Neural crest cell (in vitro differentiated cells): ENCODE data around the gene BICDL2. TPM values are rescaled to one million over a fixed set of nuclear protein-coding genes. Genes with fewer than 3 reads are reported as not detected.
"Not testable (repeated sequence)": the region's sequence is repeated elsewhere in the genome, so short reads cannot be mapped to it uniquely, and the experiment has no call there.

Source experiments
- DNase-seq: peaks from one replicate; pipeline ENCODE4 v3.0.0; 2021; ENCODE audit warnings: low read depth, mixed read lengths, low spot score
- H3K27ac Mint-ChIP-seq: one replicate; pipeline ENCODE4 v1.8.0; 2021; ENCODE audit warnings: mild to moderate bottlenecking, mixed read lengths; ENCODE audit not compliant: unreplicated experiment
- H3K27me3 Mint-ChIP-seq: 2 replicates; pipeline ENCODE4 v1.8.0; 2021; ENCODE audit warnings: low read depth, mild to moderate bottlenecking, mixed read lengths
- H3K36me3 Mint-ChIP-seq: 2 replicates; pipeline ENCODE4 v1.8.0; 2021; ENCODE audit warnings: low read depth, mild to moderate bottlenecking, mixed read lengths
- H3K4me1 Mint-ChIP-seq: 2 replicates; pipeline ENCODE4 v1.8.0; 2021; ENCODE audit warnings: mixed read lengths
- H3K4me3 Mint-ChIP-seq: one replicate; pipeline ENCODE4 v1.8.0; 2021; ENCODE audit warnings: mild to moderate bottlenecking, mixed read lengths
- H3K9me3 Mint-ChIP-seq: 2 replicates; pipeline ENCODE4 v1.8.0; 2021; ENCODE audit warnings: mixed read lengths
- CTCF ChIP-seq: fragments of 200-600 bp; sonication (generic); conservative IDR thresholded peaks from 2 replicates; pipeline ENCODE4 v1.5.0; 2021; ENCODE audit warnings: antibody characterized with exemption, mild to moderate bottlenecking
- total RNA-seq: library from RNA; stranded (reverse); gene quantifications from 2 replicates; pipeline ENCODE4 v1.2.1, GENCODE V29; 2021

The BICDL2 gene
- total RNA-seq, 1 donor from 2014 or later: not detected

DNA sequence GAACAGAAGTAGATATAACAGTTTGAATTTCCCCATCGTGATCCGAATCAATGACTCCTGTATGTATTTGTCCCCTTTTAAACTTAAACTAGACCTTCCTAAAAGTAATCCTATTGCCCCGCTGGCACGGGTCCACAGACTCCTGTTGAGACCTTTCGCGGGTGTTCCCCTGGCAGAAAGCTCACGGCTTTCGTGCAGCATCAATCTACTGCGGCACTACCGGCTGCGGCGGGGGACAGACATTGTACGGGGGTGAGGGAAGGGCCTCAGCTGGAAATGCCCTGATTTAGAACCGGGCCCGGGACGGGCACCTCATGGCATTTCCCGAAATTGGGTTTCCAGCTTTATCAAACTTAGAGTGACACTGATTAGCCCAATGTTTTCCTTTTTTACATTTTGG is 43.3 kb upstream of the BICDL2 start:
- DNase-seq: no peak
- no peak for TF ChIP-seq CTCF
- Mint-ChIP-seq H3K27ac (no peak overlapping the region), H3K27me3 (peaks cover 25% of the 10 kb centered on the region), H3K9me3 (no peaks in the 10 kb centered on the region), H3K36me3 (no peaks in the 10 kb centered on the region), H3K4me1 (no peaks in the 10 kb centered on the region), H3K4me3 (no peak overlapping the region)

GRCh38 chr16:3076577-3076976 is 39.8 kb upstream of the BICDL2 start:
- Mint-ChIP-seq H3K36me3 (no peaks in the 10 kb centered on the region), H3K27me3 (peaks cover 41% of the 10 kb centered on the region), H3K9me3 (no peaks in the 10 kb centered on the region), H3K4me1 (no peaks in the 10 kb centered on the region), H3K27ac (no peak overlapping the region), H3K4me3 (no peak overlapping the region)
- no peak for TF ChIP-seq CTCF
- no peak for DNase-seq

GRCh38 chr16:3075946-3076345 is 39.2 kb upstream of the BICDL2 start:
- H3K9me3 Mint-ChIP-seq, DNase-seq, H3K4me3 Mint-ChIP-seq, H3K36me3 Mint-ChIP-seq, H3K4me1 Mint-ChIP-seq, H3K27ac Mint-ChIP-seq: not testable (repeated sequence)
- peaks cover 41% of the 10 kb centered on the region for H3K27me3 Mint-ChIP-seq

DNA sequence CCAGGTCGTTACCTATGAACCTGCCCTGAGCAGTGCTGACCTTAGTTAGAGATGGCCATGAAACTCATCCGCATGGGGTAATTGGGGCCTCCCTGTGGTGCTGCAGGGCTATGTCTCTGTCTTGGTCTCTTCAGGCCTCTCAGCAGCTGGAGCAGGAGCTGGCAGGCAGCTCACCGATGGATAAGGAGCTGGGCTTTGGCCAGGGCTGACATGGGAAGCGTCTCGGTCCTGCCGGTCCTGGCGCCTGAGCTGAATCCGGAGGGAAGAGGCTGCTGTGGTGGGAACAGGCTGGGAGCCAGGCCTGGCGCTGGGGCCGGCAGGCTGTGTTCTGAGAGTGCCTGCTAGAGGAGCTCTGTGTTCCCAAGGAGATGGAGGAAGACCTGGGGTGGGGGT is 38.8 kb upstream of the BICDL2 start:
- DNase-seq: no peak
- H3K27ac Mint-ChIP-seq: no peak overlapping the region
- no peak for TF ChIP-seq CTCF
- H3K27me3 Mint-ChIP-seq: peaks cover 41% of the 10 kb centered on the region
- H3K9me3 Mint-ChIP-seq: no peaks in the 10 kb centered on the region
- H3K4me1 Mint-ChIP-seq: no peaks in the 10 kb centered on the region
- H3K4me3 Mint-ChIP-seq: no peak overlapping the region
- H3K36me3 Mint-ChIP-seq: no peaks in the 10 kb centered on the region

GRCh38 chr16:3074860-3075522 is 38.2 kb upstream of the BICDL2 start:
- no peak overlapping the region for H3K4me3 Mint-ChIP-seq
- no peaks in the 10 kb centered on the region for H3K4me1 Mint-ChIP-seq
- no peak overlapping the region for H3K27ac Mint-ChIP-seq
- no peaks in the 10 kb centered on the region for H3K9me3 Mint-ChIP-seq
- H3K36me3 Mint-ChIP-seq: no peaks in the 10 kb centered on the region
- no peak for TF ChIP-seq CTCF
- peaks cover 40% of the 10 kb centered on the region for H3K27me3 Mint-ChIP-seq
- no peak for DNase-seq

GRCh38 chr16:3073448-3073847 is 36.7 kb upstream of the BICDL2 start:
- Mint-ChIP-seq H3K4me3 (no peak overlapping the region), H3K36me3 (no peaks in the 10 kb centered on the region), H3K4me1 (no peaks in the 10 kb centered on the region), H3K9me3 (no peaks in the 10 kb centered on the region), H3K27ac (no peak overlapping the region), H3K27me3 (peaks cover 31% of the 10 kb centered on the region)
- no peak for TF ChIP-seq CTCF
- DNase-seq: no peak

DNA sequence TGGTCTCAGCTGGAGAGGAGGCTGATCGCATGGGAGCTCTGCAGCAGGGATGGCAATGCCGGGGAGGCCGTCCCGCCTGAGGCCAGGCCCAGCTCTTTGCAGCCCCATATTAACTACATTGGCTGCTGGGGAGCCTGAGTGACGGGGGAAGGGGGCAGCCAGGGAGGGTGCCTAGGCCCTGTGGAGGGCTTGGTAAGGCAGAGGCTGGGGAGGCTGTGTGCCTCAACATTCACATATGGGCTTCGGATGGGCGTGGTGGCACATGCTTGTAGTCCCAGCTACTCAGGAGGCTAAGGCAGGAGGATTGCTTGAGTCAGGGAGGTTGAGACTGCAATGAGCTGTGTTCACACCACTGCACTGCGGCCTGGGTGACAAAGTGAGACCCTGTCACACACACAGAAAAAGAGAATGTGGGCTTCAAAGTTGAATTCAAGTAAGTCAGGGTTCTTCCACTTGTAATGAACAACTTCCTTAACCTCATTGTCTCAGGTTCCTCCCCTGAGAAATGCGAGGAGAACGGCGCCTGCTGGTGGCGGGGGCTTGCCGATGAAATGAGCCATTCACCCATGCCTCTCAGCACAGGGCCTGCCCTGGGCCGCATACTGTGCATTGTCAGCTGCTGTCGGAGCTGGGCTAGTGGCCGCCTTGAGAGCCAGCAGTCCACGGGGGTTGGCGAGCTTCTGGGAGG is 36.0 kb upstream of the BICDL2 start:
- not testable (repeated sequence) for H3K27ac Mint-ChIP-seq, H3K4me3 Mint-ChIP-seq, H3K9me3 Mint-ChIP-seq, H3K36me3 Mint-ChIP-seq, H3K4me1 Mint-ChIP-seq, DNase-seq
- peaks cover 28% of the 10 kb centered on the region for H3K27me3 Mint-ChIP-seq

- H3K36me3 Mint-ChIP-seq, H3K4me1 Mint-ChIP-seq, DNase-seq, H3K9me3 Mint-ChIP-seq, H3K4me3 Mint-ChIP-seq, H3K27ac Mint-ChIP-seq: not testable (repeated sequence)
- H3K27me3 Mint-ChIP-seq: peaks cover 26% of the 10 kb centered on the region
Observed at GRCh38 chr16:3072148-3072547, 35.4 kb upstream of the BICDL2 start.
